NCI-H2081 treated with DMSO at 0.1 percent for 48 hours (cell line): ENCODE measurements around the gene SSBP3.
"Not testable (repeated sequence)": the region's sequence is repeated elsewhere in the genome, so short reads cannot be mapped to it uniquely, and the experiment has no call there.

Experiments
- DNase-seq: peaks from one replicate; lab custom pipeline; 2025; lab: John Stamatoyannopoulos, UW

Gene SSBP3

GRCh38 chr1:54406339-54407153 is at the start of gene SSBP3:
SSBP3 (minus strand) TSS chr1:54406394.
- peak; percentile 49 for DNase-seq

GRCh38 chr1:54453509-54453908 is 47.3 kb upstream of the SSBP3 start:
- DNase-seq: no peak

GRCh38 chr1:54453022-54453421 is 46.8 kb upstream of the SSBP3 start:
- DNase-seq: no peak

GRCh38 chr1:54449431-54449830 is 43.2 kb upstream of the SSBP3 start:
- DNase-seq: not testable (repeated sequence)

- DNase-seq: not testable (repeated sequence)
These were observed 42.6 kb upstream of the SSBP3 start for GRCh38 chr1:54448801-54449200.

- DNase-seq: not testable (repeated sequence)
These were observed 40.9 kb upstream of the SSBP3 start for GRCh38 chr1:54447081-54447480.

- DNase-seq: no peak
These were observed 36.0 kb upstream of the SSBP3 start for GRCh38 chr1:54442185-54442584.

GRCh38 chr1:54439550-54440223 is 33.5 kb upstream of the SSBP3 start:
- no peak for DNase-seq

- no peak for DNase-seq
These were observed 31.6 kb upstream of the SSBP3 start for GRCh38 chr1:54437783-54438182.

GRCh38 chr1:54436826-54437225 is 30.6 kb upstream of the SSBP3 start:
- no peak for DNase-seq

- no peak for DNase-seq
These were observed 23.6 kb upstream of the SSBP3 start for GRCh38 chr1:54429838-54430237.

GRCh38 chr1:54428837-54429518 is 22.8 kb upstream of the SSBP3 start:
- no peak for DNase-seq

- no peak for DNase-seq
These were observed 19.0 kb upstream of the SSBP3 start for GRCh38 chr1:54425152-54425584.

- DNase-seq: no peak
These were observed 18.2 kb upstream of the SSBP3 start for GRCh38 chr1:54424398-54424797.

GRCh38 chr1:54421101-54421504 is 14.9 kb upstream of the SSBP3 start:
- DNase-seq: no peak

- not testable (repeated sequence) for DNase-seq
These were observed 12.4 kb upstream of the SSBP3 start for GRCh38 chr1:54418598-54418997.

- no peak for DNase-seq
These were observed 10.9 kb upstream of the SSBP3 start for GRCh38 chr1:54417123-54417522.

GRCh38 chr1:54416435-54416834 is 10.2 kb upstream of the SSBP3 start:
- DNase-seq: no peak

GRCh38 chr1:54415991-54416390 is 9.8 kb upstream of the SSBP3 start:
- no peak for DNase-seq

- DNase-seq: no peak
These were observed 9.3 kb upstream of the SSBP3 start for GRCh38 chr1:54415533-54415932.

- no peak for DNase-seq
These were observed 7.5 kb upstream of the SSBP3 start for GRCh38 chr1:54413732-54414131.

- DNase-seq: no peak
These were observed 7.1 kb upstream of the SSBP3 start for GRCh38 chr1:54413295-54413694.

- DNase-seq: no peak
These were observed 4.2 kb upstream of the SSBP3 start for GRCh38 chr1:54410359-54410758.
